Ecto neural progenitor cell (in vitro differentiated cells): ENCODE data around the gene AUH.

Source experiments
- DNase-seq: peaks from one replicate; pipeline ENCODE4 v3.0.0-alpha.2; 2018; ENCODE audit warnings: low spot score

Gene AUH

DNA sequence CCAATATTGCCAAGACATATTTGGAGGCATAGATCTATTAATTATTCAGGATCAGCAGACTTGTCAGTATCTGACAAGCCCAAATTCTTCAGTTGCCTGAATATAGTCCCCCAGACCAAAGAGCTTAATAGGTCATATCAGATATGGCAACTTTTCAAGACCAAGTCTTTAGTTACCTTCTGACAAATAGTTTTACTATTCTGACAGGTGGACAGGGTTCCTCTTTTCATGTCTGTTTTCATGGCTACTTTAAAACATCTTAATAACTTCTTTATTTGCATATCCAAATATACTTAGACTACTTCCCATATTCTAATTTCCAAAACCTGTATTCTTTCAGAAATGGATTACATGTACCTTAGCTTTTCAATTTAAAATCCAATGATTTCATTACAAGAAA, 65.4 kb downstream of the AUH start:
- no peak for DNase-seq

DNA sequence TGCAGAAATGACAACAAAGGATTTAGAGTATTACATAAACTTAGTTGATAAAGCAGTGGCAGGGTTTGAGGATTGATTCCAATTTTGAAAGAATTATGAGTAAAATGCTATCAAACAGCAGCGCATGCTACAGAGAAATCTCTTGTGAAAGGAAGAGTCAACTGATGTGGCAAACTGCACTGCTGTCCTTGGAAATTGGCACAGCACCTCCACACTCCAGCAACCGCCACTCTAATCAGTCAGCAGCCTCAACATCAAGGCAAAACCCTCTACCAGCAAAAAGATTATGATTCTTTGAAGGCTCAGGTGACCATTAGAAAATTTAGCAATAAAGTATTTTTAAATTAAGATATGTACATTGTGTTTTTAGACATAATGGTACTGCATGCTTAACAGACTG, 66.4 kb downstream of the AUH start:
- no peak for DNase-seq

GRCh38 chr9:91291866-91292265, 69.9 kb downstream of the AUH start:
- no peak for DNase-seq

- DNase-seq, result no peak
These were observed 72.5 kb downstream of the AUH start for GRCh38 chr9:91289244-91289643.

- no peak for DNase-seq
These were observed 75.9 kb downstream of the AUH start for GRCh38 chr9:91285729-91286353.

DNA sequence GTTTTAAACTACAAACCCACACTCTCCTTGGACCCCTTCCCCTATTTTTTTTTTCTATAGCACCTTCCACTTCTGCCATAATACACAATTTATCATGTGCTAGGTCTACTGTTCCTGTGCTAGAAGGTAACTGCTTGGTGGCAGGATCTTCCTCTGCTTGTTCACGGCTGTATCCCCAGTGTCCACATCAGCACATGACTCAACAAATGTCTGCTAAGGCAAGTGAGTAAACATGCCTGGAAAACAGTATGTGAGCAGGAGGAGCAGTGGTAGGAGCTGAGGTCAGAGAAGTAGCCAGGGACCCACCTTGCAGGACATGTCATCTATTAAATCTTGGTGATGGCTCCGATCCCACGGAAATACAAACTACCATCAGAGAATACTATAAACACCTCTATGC, 79.4 kb downstream of the AUH start:
- DNase-seq, result no peak

DNA sequence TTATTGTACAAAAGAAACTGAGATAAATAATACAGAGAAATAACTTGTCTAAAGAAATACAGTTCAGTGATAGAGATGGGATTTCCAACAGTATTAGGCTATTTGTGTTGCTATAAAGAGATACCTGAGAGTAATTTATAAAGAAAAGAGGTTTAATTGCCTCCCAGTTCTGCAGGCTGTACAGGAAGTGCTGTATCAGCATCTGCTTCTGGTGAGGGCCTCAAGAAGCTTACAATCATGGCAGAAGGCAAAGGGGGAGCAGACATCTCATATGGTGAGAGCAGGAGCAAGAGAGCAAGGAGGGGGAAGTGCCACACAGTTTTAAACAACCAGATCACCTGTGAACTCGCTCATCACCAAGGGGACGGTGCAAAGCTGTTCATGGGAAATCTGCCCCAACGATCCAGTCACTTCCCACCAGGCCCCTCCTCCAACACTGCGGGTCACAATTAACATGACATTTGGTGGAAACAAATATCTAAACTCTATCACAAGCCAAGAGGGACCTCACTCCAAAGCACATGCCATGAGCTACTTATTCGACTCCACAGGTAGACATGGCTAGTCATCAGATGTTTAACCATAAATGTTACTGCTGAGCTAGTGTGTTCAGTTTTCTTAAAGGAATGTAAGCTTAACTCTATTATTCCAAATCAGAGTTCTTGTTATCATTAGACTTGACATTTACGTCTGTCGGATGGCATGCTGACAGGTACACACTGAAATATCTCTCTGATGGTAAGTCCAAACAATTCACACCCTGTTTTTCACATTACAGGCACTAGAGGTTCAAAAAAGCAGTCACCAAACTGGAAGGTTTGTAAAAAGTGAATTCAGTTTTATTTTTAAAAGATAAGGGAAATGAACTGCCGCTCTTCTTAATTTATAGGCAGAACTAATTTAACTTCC, 82.2 kb downstream of the AUH start:
- no peak for DNase-seq

DNA sequence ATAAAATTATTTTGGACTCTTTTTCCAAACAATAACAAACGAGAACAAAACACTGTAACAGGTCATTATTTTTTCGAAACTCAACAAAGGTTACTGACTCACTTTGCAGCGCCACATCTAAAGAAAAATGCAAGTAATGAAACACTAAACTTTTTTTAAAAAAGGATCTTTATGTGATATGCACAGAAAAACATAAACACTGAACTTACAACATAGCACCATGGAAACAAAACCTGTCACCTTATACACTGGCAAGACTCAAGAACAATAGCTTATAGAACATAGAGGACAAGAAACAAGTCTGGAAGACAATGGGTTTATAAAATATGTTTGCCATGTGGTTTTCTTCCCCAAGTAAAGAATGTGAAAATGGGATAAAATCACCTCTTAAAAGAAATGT, 85.2 kb downstream of the AUH start:
- DNase-seq, result no peak

- DNase-seq, result no peak
These were observed 86.1 kb downstream of the AUH start for GRCh38 chr9:91275655-91276054.

GRCh38 chr9:91274949-91275492, 86.7 kb downstream of the AUH start:
- DNase-seq, result no peak

DNA sequence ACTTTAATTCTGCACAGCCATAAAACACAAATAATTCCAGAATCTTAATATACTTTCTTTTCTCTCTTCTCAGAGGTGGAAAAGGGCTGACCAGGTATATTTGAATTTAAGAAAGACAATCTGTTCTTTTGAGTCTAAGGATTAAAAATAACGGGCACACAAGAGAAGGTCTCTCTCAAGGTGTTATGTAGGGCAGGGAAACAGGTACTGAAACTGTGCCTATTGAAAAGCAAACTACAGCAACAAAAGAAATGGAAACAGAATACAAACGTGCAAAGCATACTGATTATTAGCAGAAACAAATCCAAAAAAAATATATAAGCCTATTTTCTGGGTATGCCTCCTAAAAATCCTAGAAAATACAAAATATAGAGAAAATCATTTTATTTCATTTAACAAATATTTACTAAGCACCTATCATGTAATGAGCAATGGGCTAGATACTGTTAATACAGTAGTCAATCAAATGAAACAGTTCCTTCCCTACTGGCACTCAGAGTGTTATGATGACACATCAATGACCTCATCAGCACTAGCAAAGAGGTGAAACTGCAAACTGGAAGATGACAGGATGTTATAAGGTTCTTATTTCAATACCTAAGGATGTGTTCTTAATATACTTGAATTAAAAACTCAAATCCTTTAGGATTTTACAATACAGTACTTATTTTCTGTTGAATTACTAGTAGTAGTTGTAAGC, 87.7 kb downstream of the AUH start:
- DNase-seq, result no peak

DNA sequence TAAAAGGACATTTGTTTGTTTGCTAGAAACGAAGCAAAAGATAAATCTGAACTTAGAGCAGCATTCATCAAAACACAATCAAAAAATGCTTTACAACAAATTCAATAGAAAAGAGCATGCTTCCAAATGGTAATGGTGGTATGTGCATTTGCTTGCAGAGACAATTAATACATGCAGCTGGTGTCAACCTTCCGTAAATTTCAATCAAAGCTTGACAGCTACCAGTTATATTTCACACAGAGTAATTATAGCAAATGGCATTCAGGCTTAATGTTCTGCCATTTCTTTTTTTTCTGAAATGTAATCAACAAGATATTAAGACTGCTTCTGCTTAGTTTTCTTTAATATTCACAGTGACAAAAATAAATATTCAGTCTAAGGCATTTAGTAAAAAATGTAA, 90.6 kb downstream of the AUH start:
- DNase-seq, result no peak

DNA sequence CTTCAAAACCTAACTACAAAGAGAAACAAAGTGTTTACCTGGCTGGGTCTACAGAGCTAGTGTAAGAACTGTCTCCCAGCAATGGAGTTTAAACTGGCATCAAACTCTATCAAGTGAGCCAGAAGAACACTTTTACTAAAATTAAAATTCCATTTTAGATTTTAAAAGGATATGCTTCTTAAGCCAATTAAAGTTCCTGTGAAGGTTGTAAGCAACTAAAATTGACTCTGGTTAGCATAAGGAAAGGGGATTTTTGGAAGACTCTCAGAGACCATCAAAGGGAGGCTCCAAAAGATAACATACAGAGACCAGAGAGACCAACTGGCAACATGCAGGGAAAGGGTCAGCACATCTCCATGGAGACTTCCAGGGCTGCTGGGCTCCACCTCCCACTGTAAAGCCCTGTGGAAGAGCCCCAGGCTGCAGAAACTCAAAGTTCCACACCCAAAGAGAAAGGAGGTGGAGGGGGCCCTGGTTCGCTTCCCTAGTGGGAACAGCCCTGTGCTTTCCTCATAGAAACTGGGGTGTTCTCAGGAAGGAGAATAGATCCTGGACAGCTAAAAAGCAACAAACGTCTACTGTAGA, 91.7 kb downstream of the AUH start:
- DNase-seq, result no peak

DNA sequence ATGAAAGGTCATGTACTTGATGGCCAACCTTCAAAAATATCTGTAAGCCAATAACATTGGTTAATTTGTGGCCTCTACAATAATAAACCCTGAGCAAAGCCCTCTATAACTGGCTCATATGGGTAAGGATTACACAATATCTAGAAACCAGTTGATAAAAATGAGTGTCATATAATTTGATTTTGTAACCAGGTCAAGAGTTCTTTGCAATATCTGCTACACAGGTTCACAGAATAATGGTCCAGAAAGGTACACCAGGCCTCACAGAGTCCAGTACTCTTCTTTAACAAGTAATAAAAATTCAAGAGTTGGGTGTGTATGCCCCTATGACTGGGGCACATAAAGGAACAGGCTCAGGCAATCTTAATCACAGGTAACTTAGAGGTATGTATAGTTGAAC, 95.3 kb downstream of the AUH start:
- no peak for DNase-seq

GRCh38 chr9:91265514-91265913, 96.2 kb downstream of the AUH start:
- no peak for DNase-seq

DNA sequence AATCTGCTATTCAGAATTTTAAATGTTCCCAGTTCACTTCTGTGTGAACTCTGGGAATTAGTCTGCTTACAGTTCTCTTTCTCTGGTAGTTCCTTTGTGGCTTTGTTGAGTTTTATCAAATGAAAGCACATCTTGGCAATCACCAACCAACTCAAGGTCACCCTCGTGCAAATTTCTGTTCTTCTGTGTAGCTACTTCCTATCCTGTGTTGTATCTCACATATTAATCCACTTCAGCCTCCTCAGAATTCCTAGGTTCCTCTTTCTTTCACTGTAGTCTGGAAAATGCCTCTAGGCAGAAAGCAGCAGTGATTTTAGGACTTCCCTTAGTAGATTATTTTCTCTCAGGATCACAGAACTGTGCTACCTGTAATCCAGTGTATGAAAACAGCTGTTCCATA, 100.3 kb downstream of the AUH start:
- DNase-seq, result no peak

DNA sequence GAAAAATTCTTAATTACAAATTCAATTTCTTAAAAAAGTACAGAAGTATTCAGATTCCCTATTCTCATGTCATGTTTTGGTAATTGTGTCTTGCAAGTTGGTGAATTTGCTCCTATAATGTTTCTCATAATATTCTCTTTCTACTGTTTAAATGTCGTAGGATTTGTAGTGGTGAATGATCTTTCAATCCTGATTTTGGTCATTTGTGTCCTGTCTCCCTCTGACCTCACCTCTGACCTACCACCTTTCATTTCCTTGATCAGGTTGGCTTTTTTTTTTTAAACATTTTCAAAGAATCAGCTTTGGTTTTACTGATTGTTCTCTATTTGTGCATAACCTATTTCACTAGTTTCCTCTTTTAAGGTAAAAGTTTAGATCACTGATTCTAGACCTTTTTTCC, 102.6 kb downstream of the AUH start:
- DNase-seq, result no peak

DNA sequence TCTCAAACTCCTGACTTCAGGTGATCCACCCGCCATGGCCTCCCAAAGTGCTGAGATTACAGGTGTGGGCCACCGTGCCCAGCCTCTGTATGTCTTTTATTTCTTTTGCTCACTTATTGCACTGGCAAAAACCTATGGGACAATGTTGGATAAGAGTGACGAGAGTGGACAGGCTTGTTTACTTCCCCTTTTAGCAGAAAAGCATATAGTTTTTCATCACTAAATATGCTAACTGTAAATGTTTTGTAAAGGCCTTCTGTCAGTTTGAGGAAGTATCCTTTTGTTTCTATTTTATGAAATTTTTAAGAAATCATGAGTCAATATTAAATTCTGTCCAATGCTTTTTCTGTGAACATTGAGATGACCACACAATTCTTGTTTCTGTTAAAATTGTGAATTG, 103.3 kb downstream of the AUH start:
- DNase-seq, result no peak

DNA sequence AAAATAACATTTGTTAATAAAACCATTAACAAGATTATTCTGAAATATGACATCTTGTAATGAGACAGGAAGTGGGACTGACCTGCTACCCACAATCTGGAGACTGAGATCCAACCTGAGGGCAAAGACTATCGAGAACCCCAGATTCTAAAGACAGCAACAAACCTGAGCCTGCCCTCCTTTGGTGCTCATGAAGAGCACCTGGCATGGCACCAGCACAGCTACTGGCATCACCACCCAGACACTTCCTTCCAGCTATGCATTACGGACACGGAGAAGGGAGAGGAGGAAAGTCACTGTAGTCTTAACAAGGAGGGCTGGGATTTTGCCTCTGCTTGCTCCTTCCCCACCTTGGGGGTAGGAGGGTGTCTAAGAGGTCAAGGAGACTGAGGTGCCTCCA, 105.5 kb downstream of the AUH start:
- DNase-seq, result no peak

DNA sequence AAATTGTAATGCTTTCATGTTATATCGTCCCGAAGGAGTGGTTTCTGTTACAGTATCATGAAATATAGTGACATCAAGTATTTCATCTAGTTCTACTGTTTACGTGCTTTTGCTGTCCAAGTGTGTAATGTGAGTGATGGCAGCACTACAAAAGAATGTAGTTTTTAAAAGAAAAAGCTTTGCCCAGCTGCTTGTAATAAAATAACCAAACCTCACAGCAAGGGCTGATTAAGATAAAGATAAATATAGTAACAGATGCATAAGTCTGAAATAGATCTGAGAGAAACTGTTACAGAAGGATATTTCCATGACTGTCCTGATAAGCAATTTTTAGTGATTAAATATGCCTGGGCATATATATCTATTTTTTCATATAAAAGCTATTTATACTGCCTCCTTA, 106.4 kb downstream of the AUH start:
- no peak for DNase-seq

GRCh38 chr9:91253488-91253887, 108.2 kb downstream of the AUH start:
- DNase-seq, result no peak

- no peak for DNase-seq
These were observed 113.0 kb downstream of the AUH start for GRCh38 chr9:91248707-91249106.

GRCh38 chr9:91247278-91247677, 114.4 kb downstream of the AUH start:
- DNase-seq, result no peak
